ENCODE results near the gene ANKDD1A.

- no peak for TF ChIP-seq CTCF (IDR thresholded peaks at IDR 0.05; ENCODE audit: poor library complexity, severe bottlenecking)
- no peak for TF ChIP-seq REST (IDR thresholded peaks at IDR 0.05; ENCODE audit: borderline replicate concordance)
These were observed 8.0 kb downstream of the ANKDD1A start for GRCh38 chr15:64919721-64920120.

Data from neural cell (in vitro differentiated cells).